ENCODE results near the gene NEXMIF. TPM values are rescaled to one million over a fixed set of nuclear protein-coding genes. Genes with fewer than 3 reads are reported as not detected.

Gene NEXMIF
- total and polyA plus RNA-seq, 9 of the 15 experiments (the other 6 are each of a cell fraction or from before 2014, with no cell fraction given) = not detected

DNA sequence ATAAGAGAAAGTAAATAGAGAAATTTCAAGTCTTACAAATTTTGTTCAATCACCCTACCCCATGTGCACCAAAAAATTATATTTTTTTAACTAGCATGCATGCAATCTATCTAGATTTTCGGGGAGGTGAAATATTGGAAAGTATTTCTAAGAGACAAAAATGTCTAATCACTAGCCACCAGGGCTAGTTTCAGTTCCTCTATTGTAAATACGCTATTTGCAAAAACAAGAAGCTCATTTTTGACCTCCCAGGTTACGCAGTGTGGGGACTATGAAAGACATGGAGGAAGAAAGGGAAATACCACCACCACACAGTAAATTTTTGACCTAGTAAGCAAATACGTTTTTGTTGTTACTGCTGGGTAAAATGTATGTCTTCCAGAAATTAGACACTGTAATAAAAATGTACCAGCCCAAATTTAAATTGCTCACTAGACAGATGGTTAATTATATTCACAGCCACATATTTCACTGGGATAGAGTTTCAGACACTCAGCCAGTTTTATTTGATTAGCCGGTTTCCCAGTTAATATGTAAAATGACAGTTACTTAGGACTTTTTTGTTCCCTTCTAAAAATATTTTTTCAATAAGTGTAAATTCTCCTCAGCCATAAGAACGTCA, 2.2 kb downstream of the NEXMIF start:
- WGBS (ENCODE audit: insufficient coverage, low coverage, missing lambda C conversion rate) = 8% methylated on average over 6 of the region's 6 CpGs
- FAIRE-seq (no peak), DNase-seq (ENCODE audit: extremely low read depth in 1 of 4, low spot score in 3 of 4) (no peak), ATAC-seq (no peak)
- no peak overlapping the region for H3K4me2 ChIP-seq (ENCODE audit: insufficient read depth, low read length)
- POLR2A ChIA-PET = no interaction called here
- H2AFZ ChIP-seq (ENCODE audit: low read depth, low read length) = no peak overlapping the region
- CTCF ChIA-PET (ENCODE audit: low intra/inter-chr PET ratio) = no interaction called here
- H3K36me3 ChIP-seq (ENCODE audit: control insufficient read depth, insufficient read depth, low read length) = no peaks in the 10 kb centered on the region
- no peak overlapping the region for H3K4me3 ChIP-seq
- no peaks in the 10 kb centered on the region for H3K4me1 ChIP-seq (replicated peaks in 1 of 2; ENCODE audit: control insufficient read depth in 2 of 2, insufficient read depth in 2 of 2, low read length in 2 of 2)
- TF ChIP-seq XRCC5 (IDR thresholded peaks at IDR 0.05; ENCODE audit: low read depth, low read length) = no peak
- no peak overlapping the region for H3K9ac ChIP-seq (ENCODE audit: insufficient read depth in 1 of 2, low read depth in 2 of 2, low read length in 2 of 2)
- H3K27me3 ChIP-seq (ENCODE audit: control insufficient read depth in 2 of 2, insufficient read depth in 2 of 2, low read length in 2 of 2) = no peaks in the 10 kb centered on the region
- no peaks in the 10 kb centered on the region for H4K20me1 ChIP-seq (replicated peaks; ENCODE audit: control insufficient read depth, insufficient read depth, low read length)
- in situ Hi-C loops (cut with MboI) = no loop called here
- no peaks in the 10 kb centered on the region for H3K9me1 ChIP-seq (ENCODE audit: control insufficient read depth, insufficient read depth, low read length)
- no peaks in the 10 kb centered on the region for H3K9me3 ChIP-seq (replicated peaks; ENCODE audit: control insufficient read depth, insufficient read depth, low read depth, low read length)
- intact Hi-C loops (cut with micrococcal nuclease) = no loop called here
- H3K79me2 ChIP-seq (ENCODE audit: control insufficient read depth, insufficient read depth, low read length) = no peaks in the 10 kb centered on the region
- BruUV-seq (replicated peaks) = no TSS peak
- no peak overlapping the region for H3K27ac ChIP-seq (ENCODE audit: extremely low read depth, low read depth, low read length)

DNA sequence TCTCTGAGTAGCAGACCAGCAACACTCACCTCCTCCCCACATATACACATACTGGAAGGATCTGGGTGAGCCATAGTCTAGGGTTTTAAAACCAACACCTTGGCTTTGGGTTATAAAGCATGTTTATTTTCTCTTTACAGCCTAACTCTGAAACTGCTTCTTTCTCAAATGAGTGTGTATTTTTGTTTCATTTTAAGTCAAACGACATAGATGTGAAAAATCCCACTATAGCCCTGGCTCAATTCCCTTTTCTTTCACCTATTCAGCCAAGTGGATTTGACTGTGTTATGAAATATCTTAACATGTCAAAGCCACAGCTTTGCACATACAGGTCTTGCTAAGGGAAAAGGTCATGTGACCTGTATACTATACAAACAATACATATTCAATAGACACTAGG, 13.8 kb downstream of the NEXMIF start:
- no peak for ATAC-seq
- CTCF ChIA-PET (ENCODE audit: low intra/inter-chr PET ratio) = no interaction called here

More for the DNA sequence above, 13.8 kb downstream of the NEXMIF start:
- DNase-seq (ENCODE audit: extremely low read depth in 1 of 4, low spot score in 3 of 4) (no peak), FAIRE-seq (no peak)
- Histone ChIP-seq H2AFZ (ENCODE audit: low read depth, low read length) (no peak overlapping the region), H3K36me3 (ENCODE audit: control insufficient read depth, insufficient read depth, low read length) (no peaks in the 10 kb centered on the region), H3K27me3 (ENCODE audit: control insufficient read depth in 2 of 2, insufficient read depth in 2 of 2, low read length in 2 of 2) (no peaks in the 10 kb centered on the region), H3K9me1 (ENCODE audit: control insufficient read depth, insufficient read depth, low read length) (no peaks in the 10 kb centered on the region), H3K4me1 (replicated peaks in 1 of 2; ENCODE audit: control insufficient read depth in 2 of 2, insufficient read depth in 2 of 2, low read length in 2 of 2) (no peaks in the 10 kb centered on the region), H3K4me3 (no peak overlapping the region), H4K20me1 (replicated peaks; ENCODE audit: control insufficient read depth, insufficient read depth, low read length) (no peaks in the 10 kb centered on the region), H3K9me3 (replicated peaks; ENCODE audit: control insufficient read depth, insufficient read depth, low read depth, low read length) (no peaks in the 10 kb centered on the region), H3K4me2 (ENCODE audit: insufficient read depth, low read length) (no peak overlapping the region), H3K27ac (ENCODE audit: extremely low read depth, low read depth, low read length) (no peak overlapping the region), H3K9ac (ENCODE audit: insufficient read depth in 1 of 2, low read depth in 2 of 2, low read length in 2 of 2) (no peak overlapping the region), H3K79me2 (ENCODE audit: control insufficient read depth, insufficient read depth, low read length) (no peaks in the 10 kb centered on the region)
- POLR2A ChIA-PET = no interaction called here
- TF ChIP-seq ZNF174 (CRISPR knock-in tag; IDR thresholded peaks at IDR 0.05) (no peak), FOSL1 (tag; conservative IDR thresholded peaks at IDR 0.05) (no peak)
- TF ChIP-seq, protein P1, sequence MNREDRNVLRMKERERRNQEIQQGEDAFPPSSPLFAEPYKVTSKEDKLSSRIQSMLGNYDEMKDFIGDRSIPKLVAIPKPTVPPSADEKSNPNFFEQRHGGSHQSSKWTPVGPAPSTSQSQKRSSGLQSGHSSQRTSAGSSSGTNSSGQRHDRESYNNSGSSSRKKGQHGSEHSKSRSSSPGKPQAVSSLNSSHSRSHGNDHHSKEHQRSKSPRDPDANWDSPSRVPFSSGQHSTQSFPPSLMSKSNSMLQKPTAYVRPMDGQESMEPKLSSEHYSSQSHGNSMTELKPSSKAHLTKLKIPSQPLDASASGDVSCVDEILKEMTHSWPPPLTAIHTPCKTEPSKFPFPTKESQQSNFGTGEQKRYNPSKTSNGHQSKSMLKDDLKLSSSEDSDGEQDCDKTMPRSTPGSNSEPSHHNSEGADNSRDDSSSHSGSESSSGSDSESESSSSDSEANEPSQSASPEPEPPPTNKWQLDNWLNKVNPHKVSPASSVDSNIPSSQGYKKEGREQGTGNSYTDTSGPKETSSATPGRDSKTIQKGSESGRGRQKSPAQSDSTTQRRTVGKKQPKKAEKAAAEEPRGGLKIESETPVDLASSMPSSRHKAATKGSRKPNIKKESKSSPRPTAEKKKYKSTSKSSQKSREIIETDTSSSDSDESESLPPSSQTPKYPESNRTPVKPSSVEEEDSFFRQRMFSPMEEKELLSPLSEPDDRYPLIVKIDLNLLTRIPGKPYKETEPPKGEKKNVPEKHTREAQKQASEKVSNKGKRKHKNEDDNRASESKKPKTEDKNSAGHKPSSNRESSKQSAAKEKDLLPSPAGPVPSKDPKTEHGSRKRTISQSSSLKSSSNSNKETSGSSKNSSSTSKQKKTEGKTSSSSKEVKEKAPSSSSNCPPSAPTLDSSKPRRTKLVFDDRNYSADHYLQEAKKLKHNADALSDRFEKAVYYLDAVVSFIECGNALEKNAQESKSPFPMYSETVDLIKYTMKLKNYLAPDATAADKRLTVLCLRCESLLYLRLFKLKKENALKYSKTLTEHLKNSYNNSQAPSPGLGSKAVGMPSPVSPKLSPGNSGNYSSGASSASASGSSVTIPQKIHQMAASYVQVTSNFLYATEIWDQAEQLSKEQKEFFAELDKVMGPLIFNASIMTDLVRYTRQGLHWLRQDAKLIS (CRISPR knock-in tag; IDR thresholded peaks at IDR 0.05) = no peak
- in situ Hi-C loops (cut with MboI) (no loop called here), intact Hi-C loops (cut with micrococcal nuclease) (no loop called here)
- BruUV-seq (replicated peaks) = no TSS peak
- 0% methylated on average over 1 of the region's 1 CpG for WGBS (ENCODE audit: insufficient coverage, low coverage, missing lambda C conversion rate)

All from K562 (cell line).